ENCODE measurements around the gene SEMA3D.

The SEMA3D gene

GRCh38 chr7:85062651-85063050, 124.2 kb downstream of the SEMA3D start:
- no peaks in the 10 kb centered on the region for H3K4me1 Mint-ChIP-seq
- no peak overlapping the region for H3K4me3 Mint-ChIP-seq
- no peak overlapping the region for H3K27ac Mint-ChIP-seq (ENCODE audit: low read depth)
- peaks cover 18% of the 10 kb centered on the region for H3K9me3 Mint-ChIP-seq
- ATAC-seq (replicated peaks; ENCODE audit: extremely low read depth, poor library complexity, severe bottlenecking) (no peak), DNase-seq (ENCODE audit: low spot score in 2 of 2) (no peak)
- H3K27me3 Mint-ChIP-seq: no peaks in the 10 kb centered on the region
- no peaks in the 10 kb centered on the region for H3K36me3 Mint-ChIP-seq (ENCODE audit: insufficient read depth)

- no peak overlapping the region for H3K27ac Mint-ChIP-seq (ENCODE audit: low read depth)
- H3K27me3 Mint-ChIP-seq: no peaks in the 10 kb centered on the region
- no peak for DNase-seq (ENCODE audit: low spot score in 2 of 2)
- H3K36me3 Mint-ChIP-seq (ENCODE audit: insufficient read depth): no peaks in the 10 kb centered on the region
- no peak for ATAC-seq (replicated peaks; ENCODE audit: extremely low read depth, poor library complexity, severe bottlenecking)
- no peaks in the 10 kb centered on the region for H3K4me1 Mint-ChIP-seq
- no peak overlapping the region for H3K4me3 Mint-ChIP-seq
- peaks cover 18% of the 10 kb centered on the region for H3K9me3 Mint-ChIP-seq
Observed at GRCh38 chr7:85061456-85061855, 125.4 kb downstream of the SEMA3D start.

- Mint-ChIP-seq H3K9me3 (peaks cover 18% of the 10 kb centered on the region), H3K4me3 (no peak overlapping the region), H3K4me1 (no peaks in the 10 kb centered on the region), H3K36me3 (ENCODE audit: insufficient read depth) (no peaks in the 10 kb centered on the region), H3K27me3 (no peaks in the 10 kb centered on the region), H3K27ac (ENCODE audit: low read depth) (no peak overlapping the region)
- ATAC-seq (replicated peaks; ENCODE audit: extremely low read depth, poor library complexity, severe bottlenecking) (no peak), DNase-seq (ENCODE audit: low spot score in 2 of 2) (no peak)
Observed at GRCh38 chr7:85060696-85061095, 126.2 kb downstream of the SEMA3D start.

- Mint-ChIP-seq H3K27me3 (no peaks in the 10 kb centered on the region), H3K36me3 (ENCODE audit: insufficient read depth) (no peaks in the 10 kb centered on the region), H3K4me1 (no peaks in the 10 kb centered on the region), H3K9me3 (peaks cover 17% of the 10 kb centered on the region), H3K4me3 (no peak overlapping the region), H3K27ac (ENCODE audit: low read depth) (no peak overlapping the region)
- ATAC-seq (replicated peaks; ENCODE audit: extremely low read depth, poor library complexity, severe bottlenecking) (no peak), DNase-seq (ENCODE audit: low spot score in 2 of 2) (no peak)
Observed at GRCh38 chr7:85055906-85056305, 130.9 kb downstream of the SEMA3D start.

GRCh38 chr7:85055196-85055595, 131.7 kb downstream of the SEMA3D start:
- Mint-ChIP-seq H3K4me1 (no peaks in the 10 kb centered on the region), H3K4me3 (no peak overlapping the region), H3K27me3 (no peaks in the 10 kb centered on the region), H3K9me3 (peaks cover 17% of the 10 kb centered on the region), H3K36me3 (ENCODE audit: insufficient read depth) (no peaks in the 10 kb centered on the region), H3K27ac (ENCODE audit: low read depth) (no peak overlapping the region)
- DNase-seq (ENCODE audit: low spot score in 2 of 2): no peak
- no peak for ATAC-seq (replicated peaks; ENCODE audit: extremely low read depth, poor library complexity, severe bottlenecking)

- H3K9me3 Mint-ChIP-seq: peaks cover 25% of the 10 kb centered on the region
- ATAC-seq (replicated peaks; ENCODE audit: extremely low read depth, poor library complexity, severe bottlenecking) (no peak), DNase-seq (ENCODE audit: low spot score in 2 of 2) (no peak)
- H3K4me1 Mint-ChIP-seq: no peaks in the 10 kb centered on the region
- H3K27ac Mint-ChIP-seq (ENCODE audit: low read depth): no peak overlapping the region
- no peaks in the 10 kb centered on the region for H3K36me3 Mint-ChIP-seq (ENCODE audit: insufficient read depth)
- H3K27me3 Mint-ChIP-seq: no peaks in the 10 kb centered on the region
- no peak overlapping the region for H3K4me3 Mint-ChIP-seq
Observed at GRCh38 chr7:85054306-85054705, 132.6 kb downstream of the SEMA3D start.

GRCh38 chr7:85052894-85053293, 134.0 kb downstream of the SEMA3D start:
- Mint-ChIP-seq H3K4me3 (no peak overlapping the region), H3K9me3 (peaks cover 26% of the 10 kb centered on the region), H3K27me3 (no peaks in the 10 kb centered on the region), H3K36me3 (ENCODE audit: insufficient read depth) (no peaks in the 10 kb centered on the region), H3K27ac (ENCODE audit: low read depth) (no peak overlapping the region), H3K4me1 (no peaks in the 10 kb centered on the region)
- DNase-seq (ENCODE audit: low spot score in 2 of 2): no peak
- no peak for ATAC-seq (replicated peaks; ENCODE audit: extremely low read depth, poor library complexity, severe bottlenecking)

- H3K4me3 Mint-ChIP-seq: no peak overlapping the region
- H3K9me3 Mint-ChIP-seq: peaks cover 29% of the 10 kb centered on the region
- no peaks in the 10 kb centered on the region for H3K4me1 Mint-ChIP-seq
- no peaks in the 10 kb centered on the region for H3K36me3 Mint-ChIP-seq (ENCODE audit: insufficient read depth)
- H3K27me3 Mint-ChIP-seq: no peaks in the 10 kb centered on the region
- ATAC-seq (replicated peaks; ENCODE audit: extremely low read depth, poor library complexity, severe bottlenecking) (no peak), DNase-seq (ENCODE audit: low spot score in 2 of 2) (no peak)
- H3K27ac Mint-ChIP-seq (ENCODE audit: low read depth): no peak overlapping the region
Observed at GRCh38 chr7:85052056-85052737, 134.7 kb downstream of the SEMA3D start.

GRCh38 chr7:85046534-85046933, 140.3 kb downstream of the SEMA3D start:
- ATAC-seq (replicated peaks; ENCODE audit: extremely low read depth, poor library complexity, severe bottlenecking) (no peak), DNase-seq (ENCODE audit: low spot score in 2 of 2) (no peak)
- Mint-ChIP-seq H3K4me1 (no peaks in the 10 kb centered on the region), H3K27ac (ENCODE audit: low read depth) (no peak overlapping the region), H3K9me3 (peaks cover 18% of the 10 kb centered on the region), H3K27me3 (no peaks in the 10 kb centered on the region), H3K4me3 (no peak overlapping the region), H3K36me3 (ENCODE audit: insufficient read depth) (no peaks in the 10 kb centered on the region)

GRCh38 chr7:85041605-85042216, 145.1 kb downstream of the SEMA3D start:
- H3K27me3 Mint-ChIP-seq: no peaks in the 10 kb centered on the region

GRCh38 chr7:85039196-85039923, 147.5 kb downstream of the SEMA3D start:
- no peaks in the 10 kb centered on the region for H3K4me1 Mint-ChIP-seq
- no peak overlapping the region for H3K4me3 Mint-ChIP-seq
- ATAC-seq (replicated peaks; ENCODE audit: extremely low read depth, poor library complexity, severe bottlenecking) (no peak), DNase-seq (ENCODE audit: low spot score in 2 of 2) (no peak)
- peaks cover 5% of the 10 kb centered on the region for H3K9me3 Mint-ChIP-seq
- H3K27me3 Mint-ChIP-seq: no peaks in the 10 kb centered on the region
- H3K36me3 Mint-ChIP-seq (ENCODE audit: insufficient read depth): no peaks in the 10 kb centered on the region
- H3K27ac Mint-ChIP-seq (ENCODE audit: low read depth): no peak overlapping the region

More at GRCh38 chr7:85041605-85042216, 145.1 kb downstream of the SEMA3D start:
- Mint-ChIP-seq H3K9me3 (peaks cover 5% of the 10 kb centered on the region), H3K4me3 (no peak overlapping the region), H3K27ac (ENCODE audit: low read depth) (no peak overlapping the region), H3K36me3 (ENCODE audit: insufficient read depth) (no peaks in the 10 kb centered on the region), H3K4me1 (no peaks in the 10 kb centered on the region)
- ATAC-seq (replicated peaks; ENCODE audit: extremely low read depth, poor library complexity, severe bottlenecking) (no peak), DNase-seq (ENCODE audit: low spot score in 2 of 2) (no peak)

GRCh38 chr7:85038466-85038865, 148.4 kb downstream of the SEMA3D start:
- Mint-ChIP-seq H3K4me1 (no peaks in the 10 kb centered on the region), H3K9me3 (peaks cover 5% of the 10 kb centered on the region), H3K4me3 (no peak overlapping the region), H3K36me3 (ENCODE audit: insufficient read depth) (no peaks in the 10 kb centered on the region), H3K27me3 (no peaks in the 10 kb centered on the region), H3K27ac (ENCODE audit: low read depth) (no peak overlapping the region)
- DNase-seq (ENCODE audit: low spot score in 2 of 2) (no peak), ATAC-seq (replicated peaks; ENCODE audit: extremely low read depth, poor library complexity, severe bottlenecking) (no peak)

- H3K4me3 Mint-ChIP-seq: no peak overlapping the region
- no peak for DNase-seq (ENCODE audit: low spot score in 2 of 2)
- ATAC-seq (replicated peaks; ENCODE audit: extremely low read depth, poor library complexity, severe bottlenecking): no peak
- peaks cover 14% of the 10 kb centered on the region for H3K9me3 Mint-ChIP-seq
- H3K27ac Mint-ChIP-seq (ENCODE audit: low read depth): no peak overlapping the region
- no peaks in the 10 kb centered on the region for H3K4me1 Mint-ChIP-seq
- H3K27me3 Mint-ChIP-seq: no peaks in the 10 kb centered on the region
- no peaks in the 10 kb centered on the region for H3K36me3 Mint-ChIP-seq (ENCODE audit: insufficient read depth)
Observed at GRCh38 chr7:85033263-85033662, 153.6 kb downstream of the SEMA3D start.
